Heart right ventricle (tissue), 16 donors: ENCODE results near the gene GSG1. TPM values are rescaled to one million over a fixed set of nuclear protein-coding genes. Genes with fewer than 3 reads are reported as not detected.

Source experiments
- ATAC-seq, 8 donors: fragments of 200-7000 bp; cut with Tn5 transposase; one replicate each; pipeline ENCODE4 v1.9.1; 2020; ENCODE audit warnings: mild to moderate bottlenecking in 8 of 8, moderate library complexity in 8 of 8, moderate number of reproducible peaks in 1 of 8
- DNase-seq, 2 donors: peaks; one replicate each; pipeline ENCODE4 v3.0.0-alpha.2; 2020
- H3K27ac ChIP-seq, 10 donors: fragments of 200-600 bp; sonication (generic) in 2 of 10; one replicate each; pipeline versions ENCODE4 v1.5.0 to v1.8.0; 2020 to 2022; ENCODE audit warnings: mild to moderate bottlenecking in 3 of 10
- H3K27me3 ChIP-seq, 7 donors: fragments of 200-600 bp; one replicate each; pipeline ENCODE4 v1.8.0; 2021 to 2022; ENCODE audit warnings: mild to moderate bottlenecking in 2 of 7
- H3K36me3 ChIP-seq, 9 donors: fragments of 200-600 bp; sonication (generic) in 1 of 9; one replicate each; pipeline versions ENCODE4 v1.5.0 to v1.8.0; 2020 to 2022; ENCODE audit warnings: mild to moderate bottlenecking in 2 of 9
- H3K4me1 ChIP-seq, 9 donors: fragments of 200-600 bp; sonication (generic) in 1 of 9; one replicate each; pipeline versions ENCODE4 v1.5.0 to v1.8.0; 2020 to 2022; ENCODE audit warnings: mild to moderate bottlenecking in 4 of 9
- H3K4me3 ChIP-seq, 10 donors: fragments of 200-600 bp; sonication (generic) in 2 of 10; one replicate each; pipeline versions ENCODE4 v1.5.0 to v1.8.0; 2020 to 2022; ENCODE audit warnings: mild to moderate bottlenecking in 7 of 10, moderate library complexity in 2 of 10
- H3K9me3 ChIP-seq, 11 donors: fragments of 200-600 bp in 10 of 11; sonication (generic) in 2 of 11; one replicate each; pipeline versions ENCODE4 v1.5.0 to v1.8.0; 2013 to 2022; ENCODE audit warnings: mild to moderate bottlenecking in 2 of 11, control low read depth in 1 of 11, moderate library complexity in 1 of 11
- WGBS, 2 donors: extraction: QIAGEN DNeasy Blood & Tissue Kit; methylation state at CpG; one replicate each; pipeline ENCODE4 v1.1.7; 2013; ENCODE audit warnings: inconsistent platforms in 1 of 2; 5-methylcytosine and 5-hydroxymethylcytosine counted together
- intact Hi-C, 10 donors: fragments of 100-400 bp; cut with DNase I; formaldehyde crosslinking; loops; one replicate each; pipeline versions ENCODE4 v1.11.1 to v1.14.2; 2022
- polyA plus RNA-seq, 2 donors: library from polyadenylated mRNA; stranded (reverse); fragments of 200-250 nt; gene quantifications; one replicate each; pipeline ENCODE4 v1.2.3, GENCODE V29; 2013
- total RNA-seq, 10 donors: library from RNA; stranded (reverse); fragmentation: NEBNext Ultra II Directional in 3 of 10; extraction: Animal tissue kit (Norgen Biotek cat#: 25700) in 3 of 10; gene quantifications; one replicate each; pipeline versions ENCODE4 v1.2.1 to v1.2.4, GENCODE V29; 2021 to 2023
- TF ChIP-seq, protein P1 (sequence below), 9 donors: fragments of 200-600 bp; sonication (generic) in 2 of 9; IDR thresholded peaks; one replicate each; pipeline versions ENCODE4 v1.5.0 to v1.8.0; 2021 to 2022; ENCODE audit warnings: antibody characterized with exemption in 9 of 9, mild to moderate bottlenecking in 5 of 9, moderate library complexity in 1 of 9
- donor health status: Arrhythmogenic right ventricular cardiomyopathy.
- donor health status: ischemic (EF 13 %, LVEDD 7.1; RV severe dilation, severe dysfunction).
- donor health status: healthy with polysubstance abuse.
- donor health status: DM: no; HTN: yes; CAD: no.
- donor health status: DM: no; HTN: no; CAD: no.
- donor health status: ischemic (EF 25% LVEDD 6.9; RV normal size, moderate dysfunction).
- donor health status: ischemic (EF 25% LVEDD 5.7; RV mildly dilated, moderate dysfunction).
- donor health status: healthy.
- donor health status: DM: yes; HTN: yes; CAD: no.
- donor health status: Ischemic cardiomyopathy.
- donor health status: ischemic (EF 35%, LVEDD 5.7; RV mildly dilated, moderate dysfunction).
- donor health status: nonischemic (EF 11% LVEDD 7.7; RV severe dilation, severe dysfunction).
- donor health status: DM: yes; HTN: yes; CAD: no.
- donor health status: PGD.
- donor health status: ischemic (EF 29% LVEDD 5.4; RV normal size, mild dysfunction).
- donor health status: nonischemic (EF 23%, LVEDD 6.1; RV moderate dilation, normal function).

The GSG1 gene
- total and polyA plus RNA-seq, 12 donors, result not detected

DNA sequence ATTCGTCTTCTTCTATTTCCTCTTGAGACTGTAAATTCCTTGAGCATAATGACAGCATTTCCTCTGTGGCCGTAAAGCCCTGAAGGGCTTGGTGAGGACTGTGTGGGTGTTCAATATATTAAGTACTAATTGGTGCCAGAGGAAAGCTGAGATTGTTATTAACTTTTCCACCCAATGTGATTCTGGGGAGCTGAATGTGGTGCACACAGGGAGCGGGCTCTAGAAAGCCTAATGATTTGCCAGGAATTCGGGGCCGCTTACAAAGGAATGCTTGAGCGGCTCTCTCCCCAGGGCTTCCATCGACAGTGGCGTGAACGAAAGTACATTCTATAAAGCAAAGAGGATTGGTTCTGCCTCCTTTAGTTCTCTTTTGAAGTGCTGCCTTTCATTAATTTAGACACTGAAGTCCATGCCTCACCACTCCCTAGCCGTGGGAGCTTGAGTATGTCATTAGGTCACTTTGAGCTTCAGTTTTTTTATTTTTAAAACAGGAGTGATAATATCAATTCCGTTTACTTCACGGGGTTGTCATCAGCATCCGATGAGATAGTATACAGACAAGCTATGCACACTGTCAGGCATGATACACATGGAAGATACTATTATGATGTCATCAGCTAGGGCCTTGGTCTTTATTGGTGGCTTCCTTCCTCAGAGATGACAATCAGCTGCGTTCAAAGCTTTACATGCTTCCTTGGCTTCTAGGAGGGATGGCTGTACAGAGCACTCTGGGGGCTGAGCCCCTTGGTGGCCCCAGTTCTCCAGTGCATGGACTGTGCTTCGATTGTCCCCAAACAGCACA is 11.0 kb upstream of the GSG1 start:
- Histone ChIP-seq H3K27me3 (no peaks in the 10 kb centered on the region), H3K27ac (peak overlapping the region in 4 of 10 donors; percentile 9 to 44 (median 31)), H3K4me1 (peaks cover 7 to 46% (median 27%) of the 10 kb centered on the region in 9 donors), H3K9me3 (peaks cover 0 to 7% (median 0%) of the 10 kb centered on the region in 11 donors), H3K4me3 (no peak overlapping the region), H3K36me3 (no peaks in the 10 kb centered on the region)
- intact Hi-C loops, result loop anchor here in 2 of 10 donors (5.0 kb wide), 2 partner anchors 38 to 83 kb away; partner anchors contain the start of gene EMP1 (in 1 of the 2)
- TF ChIP-seq, protein P1, sequence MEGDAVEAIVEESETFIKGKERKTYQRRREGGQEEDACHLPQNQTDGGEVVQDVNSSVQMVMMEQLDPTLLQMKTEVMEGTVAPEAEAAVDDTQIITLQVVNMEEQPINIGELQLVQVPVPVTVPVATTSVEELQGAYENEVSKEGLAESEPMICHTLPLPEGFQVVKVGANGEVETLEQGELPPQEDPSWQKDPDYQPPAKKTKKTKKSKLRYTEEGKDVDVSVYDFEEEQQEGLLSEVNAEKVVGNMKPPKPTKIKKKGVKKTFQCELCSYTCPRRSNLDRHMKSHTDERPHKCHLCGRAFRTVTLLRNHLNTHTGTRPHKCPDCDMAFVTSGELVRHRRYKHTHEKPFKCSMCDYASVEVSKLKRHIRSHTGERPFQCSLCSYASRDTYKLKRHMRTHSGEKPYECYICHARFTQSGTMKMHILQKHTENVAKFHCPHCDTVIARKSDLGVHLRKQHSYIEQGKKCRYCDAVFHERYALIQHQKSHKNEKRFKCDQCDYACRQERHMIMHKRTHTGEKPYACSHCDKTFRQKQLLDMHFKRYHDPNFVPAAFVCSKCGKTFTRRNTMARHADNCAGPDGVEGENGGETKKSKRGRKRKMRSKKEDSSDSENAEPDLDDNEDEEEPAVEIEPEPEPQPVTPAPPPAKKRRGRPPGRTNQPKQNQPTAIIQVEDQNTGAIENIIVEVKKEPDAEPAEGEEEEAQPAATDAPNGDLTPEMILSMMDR (IDR thresholded peaks at IDR 0.05), result no peak
- WGBS, 2 donors, result 44 to 46% methylated on average over 15 of the region's 15 CpGs
- ATAC-seq (peak in 6 of 8 donors; percentile 13 to 45 (median 33)), DNase-seq (no peak)

DNA sequence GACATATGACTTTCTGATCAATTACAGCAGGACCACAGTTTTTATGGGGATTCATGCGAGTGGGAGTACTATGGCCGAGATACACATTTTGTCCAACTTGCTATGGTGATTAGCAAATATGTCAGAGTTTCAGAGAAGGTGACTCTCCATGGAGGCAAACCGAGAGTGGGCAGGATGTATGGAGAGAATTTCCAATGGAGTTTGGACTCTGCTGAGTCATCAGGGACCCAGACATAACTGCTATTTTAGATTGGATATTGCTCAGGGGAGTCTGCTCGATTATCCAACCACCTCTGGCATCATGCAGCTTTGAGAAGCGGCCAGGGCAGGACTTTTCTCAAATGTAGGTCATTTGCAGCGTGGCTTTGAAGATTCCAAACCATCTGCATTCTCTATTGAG is 9.5 kb upstream of the GSG1 start:
- no peak overlapping the region for H3K27ac ChIP-seq
- WGBS, 2 donors, result 92 to 94% methylated on average over 6 of the region's 6 CpGs
- no peaks in the 10 kb centered on the region for H3K27me3 ChIP-seq
- no peaks in the 10 kb centered on the region for H3K36me3 ChIP-seq
- TF ChIP-seq, protein P1 (IDR thresholded peaks at IDR 0.05), result no peak
- H3K4me1 ChIP-seq, result peaks cover 7 to 39% (median 20%) of the 10 kb centered on the region in 9 donors
- ATAC-seq (no peak), DNase-seq (no peak)
- intact Hi-C loops, result no loop called here
- no peak overlapping the region for H3K4me3 ChIP-seq
- H3K9me3 ChIP-seq, result peaks cover 0 to 12% (median 5%) of the 10 kb centered on the region in 11 donors

DNA sequence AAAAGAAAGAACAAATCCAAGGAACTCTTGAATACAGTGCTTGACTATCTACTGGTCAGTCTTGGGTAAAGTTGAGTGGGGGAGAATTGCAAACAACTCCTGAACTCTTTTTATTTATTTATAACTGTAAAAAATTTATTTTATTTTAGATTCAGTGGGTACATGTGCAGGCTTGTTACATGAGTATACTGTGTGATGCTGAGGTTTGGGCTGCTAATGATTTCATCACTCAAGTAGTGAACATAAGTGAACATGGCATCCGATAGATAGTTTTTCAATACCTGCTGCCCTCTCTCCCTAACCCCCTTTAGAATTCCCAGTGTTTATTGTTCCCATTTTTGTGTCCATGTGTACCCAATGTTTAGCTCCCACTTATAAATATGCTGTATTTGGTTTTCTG is 3.2 kb upstream of the GSG1 start:
- intact Hi-C loops, result no loop called here
- TF ChIP-seq, protein P1 (IDR thresholded peaks at IDR 0.05), result no peak
- Histone ChIP-seq H3K4me1 (peaks cover 3 to 20% (median 8%) of the 10 kb centered on the region in 9 donors), H3K27me3 (no peaks in the 10 kb centered on the region), H3K4me3 (no peak overlapping the region), H3K9me3 (peaks cover 0 to 7% (median under 1%) of the 10 kb centered on the region in 11 donors), H3K36me3 (no peaks in the 10 kb centered on the region), H3K27ac (no peak overlapping the region)
- 98 to 100% methylated on average over 1 of the region's 1 CpG for WGBS, 2 donors
- DNase-seq, result no peak
- ATAC-seq, result no peak

DNA sequence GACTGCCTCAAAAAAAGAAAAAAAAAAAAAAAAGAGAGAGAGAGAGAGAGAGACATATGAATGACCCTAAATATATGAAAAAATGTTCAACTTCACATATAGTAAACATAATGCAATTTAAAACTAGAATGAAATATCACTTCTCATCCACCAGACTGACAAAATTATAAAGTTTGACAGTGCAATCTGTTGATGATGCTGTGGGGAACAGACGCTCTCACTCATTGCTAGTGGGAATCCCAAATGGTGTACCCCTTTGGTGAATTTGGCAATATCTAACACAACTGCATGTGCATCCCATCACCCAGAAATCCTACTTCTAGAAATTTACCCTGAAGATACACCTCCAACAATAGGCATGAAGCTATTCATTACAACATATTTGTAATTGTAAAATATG is 2.3 kb upstream of the GSG1 start:
- H3K4me3 ChIP-seq, result no peak overlapping the region
- no peaks in the 10 kb centered on the region for H3K36me3 ChIP-seq
- ATAC-seq, result no peak
- no peaks in the 10 kb centered on the region for H3K27me3 ChIP-seq
- no peak overlapping the region for H3K27ac ChIP-seq
- 88 to 92% methylated on average over 1 of the region's 1 CpG for WGBS, 2 donors
- TF ChIP-seq, protein P1 (IDR thresholded peaks at IDR 0.05), result no peak
- DNase-seq, result no peak
- peaks cover 7 to 26% (median 12%) of the 10 kb centered on the region in 9 donors for H3K4me1 ChIP-seq
- intact Hi-C loops, result no loop called here
- peaks cover 0 to 7% (median 0%) of the 10 kb centered on the region in 11 donors for H3K9me3 ChIP-seq
